ENCODE measurements around the gene REG1B.

- no peak for TF ChIP-seq CTCF (conservative IDR thresholded peaks at IDR 0.05; ENCODE audit: low read length)
- TF ChIP-seq EZH2phosphoT487 (IDR thresholded peaks at IDR 0.05; ENCODE audit: borderline replicate concordance), result no peak
Observed at GRCh38 chr2:79122676-79123075, 34.9 kb upstream of the REG1B start.

Data from Loucy (cell line).